ENCODE measurements around the gene C5AR1. TPM values are rescaled to one million over a fixed set of nuclear protein-coding genes. Genes with fewer than 3 reads are reported as not detected.

Gene C5AR1
- total RNA-seq, 4 donors from 2014 or later, result 5.0 to 34.5 (median 12.7) TPM

DNA sequence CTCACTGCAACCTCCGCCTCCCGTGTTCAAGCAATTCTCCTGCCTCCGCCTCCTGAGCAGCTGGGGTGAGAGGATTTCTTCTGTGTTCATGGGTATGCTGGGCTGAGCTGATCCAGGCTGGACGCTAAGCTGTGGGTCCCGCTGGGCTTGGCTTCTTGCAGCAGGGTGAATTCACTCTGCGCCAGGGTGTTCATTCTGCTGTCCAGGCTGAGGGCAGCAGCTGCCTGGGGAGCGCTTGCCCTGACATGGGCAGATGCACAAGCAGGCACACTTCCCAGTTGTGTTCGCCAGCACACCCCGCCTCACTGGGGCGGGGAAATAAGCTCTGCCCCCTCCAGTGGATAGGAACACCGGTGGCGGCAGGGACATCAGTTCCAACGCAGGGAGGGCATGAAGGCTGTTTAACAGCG, 42.3 kb upstream of the C5AR1 start:
- Histone ChIP-seq H3K36me3 (peaks cover 6 to 96% (median 25%) of the 10 kb centered on the region in 3 donors), H3K27me3 (no peaks in the 10 kb centered on the region), H3K4me3 (no peak overlapping the region), H3K9me3 (no peaks in the 10 kb centered on the region), H3K27ac (no peak overlapping the region), H3K4me1 (peaks cover 0 to 8% (median 1%) of the 10 kb centered on the region in 4 donors)
- TF ChIP-seq EP300 (IDR thresholded peaks at IDR 0.05), result no peak
- no peak for DNase-seq (ENCODE audit: low spot score in 2 of 2)
- 86% methylated on average over 13 to 14 of the region's 14 CpGs for WGBS, 2 donors

- Histone ChIP-seq H3K9me3 (no peaks in the 10 kb centered on the region), H3K27ac (no peak overlapping the region), H3K36me3 (peaks cover 6 to 89% (median 25%) of the 10 kb centered on the region in 3 donors), H3K4me1 (peaks cover 0 to 14% (median 5%) of the 10 kb centered on the region in 4 donors), H3K27me3 (no peaks in the 10 kb centered on the region), H3K4me3 (no peak overlapping the region)
- 92 to 99% methylated on average over 6 of the region's 6 CpGs for WGBS, 2 donors
- DNase-seq (ENCODE audit: low spot score in 2 of 2), result no peak
- no peak for TF ChIP-seq POLR2A (IDR thresholded peaks at IDR 0.05)
- TF ChIP-seq EP300 (IDR thresholded peaks at IDR 0.05), result no peak
- TF ChIP-seq, protein P1, sequence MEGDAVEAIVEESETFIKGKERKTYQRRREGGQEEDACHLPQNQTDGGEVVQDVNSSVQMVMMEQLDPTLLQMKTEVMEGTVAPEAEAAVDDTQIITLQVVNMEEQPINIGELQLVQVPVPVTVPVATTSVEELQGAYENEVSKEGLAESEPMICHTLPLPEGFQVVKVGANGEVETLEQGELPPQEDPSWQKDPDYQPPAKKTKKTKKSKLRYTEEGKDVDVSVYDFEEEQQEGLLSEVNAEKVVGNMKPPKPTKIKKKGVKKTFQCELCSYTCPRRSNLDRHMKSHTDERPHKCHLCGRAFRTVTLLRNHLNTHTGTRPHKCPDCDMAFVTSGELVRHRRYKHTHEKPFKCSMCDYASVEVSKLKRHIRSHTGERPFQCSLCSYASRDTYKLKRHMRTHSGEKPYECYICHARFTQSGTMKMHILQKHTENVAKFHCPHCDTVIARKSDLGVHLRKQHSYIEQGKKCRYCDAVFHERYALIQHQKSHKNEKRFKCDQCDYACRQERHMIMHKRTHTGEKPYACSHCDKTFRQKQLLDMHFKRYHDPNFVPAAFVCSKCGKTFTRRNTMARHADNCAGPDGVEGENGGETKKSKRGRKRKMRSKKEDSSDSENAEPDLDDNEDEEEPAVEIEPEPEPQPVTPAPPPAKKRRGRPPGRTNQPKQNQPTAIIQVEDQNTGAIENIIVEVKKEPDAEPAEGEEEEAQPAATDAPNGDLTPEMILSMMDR (IDR thresholded peaks at IDR 0.05), result no peak
These were observed 41.6 kb upstream of the C5AR1 start for GRCh38 chr19:47268028-47268427.

DNA sequence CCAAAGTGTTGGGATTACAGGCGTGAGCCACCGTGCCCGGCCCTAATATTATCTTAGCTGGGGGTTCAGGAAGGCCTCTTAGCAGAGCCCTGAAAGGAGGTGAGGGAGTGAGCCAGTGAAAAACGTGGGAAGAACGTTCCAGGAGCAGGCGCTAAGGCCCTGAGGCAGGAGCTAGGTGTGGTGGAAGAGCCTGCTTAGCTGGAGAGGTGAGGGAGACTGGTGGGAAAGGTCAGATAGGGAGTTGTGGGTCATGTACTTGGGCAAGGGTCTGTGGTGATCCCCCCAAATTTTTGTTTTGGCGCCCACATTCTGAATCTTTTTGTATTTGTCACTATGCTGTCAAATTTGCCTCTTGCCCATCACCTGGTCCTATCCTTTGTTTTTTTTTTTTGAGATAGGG, 40.1 kb upstream of the C5AR1 start:
- H3K9me3 ChIP-seq, result no peaks in the 10 kb centered on the region
- H3K36me3 ChIP-seq, result peaks cover 6 to 74% (median 19%) of the 10 kb centered on the region in 3 donors
- no peak overlapping the region for H3K4me3 ChIP-seq
- DNase-seq (ENCODE audit: low spot score in 2 of 2), result no peak
- WGBS, 2 donors, result 90 to 91% methylated on average over 7 of the region's 7 CpGs
- no peaks in the 10 kb centered on the region for H3K27me3 ChIP-seq
- no peak overlapping the region for H3K27ac ChIP-seq
- TF ChIP-seq POLR2A (IDR thresholded peaks at IDR 0.05) (no peak), EP300 (IDR thresholded peaks at IDR 0.05) (no peak)
- TF ChIP-seq, protein P1 (IDR thresholded peaks at IDR 0.05), result no peak
- H3K4me1 ChIP-seq, result peaks cover 0 to 16% (median 5%) of the 10 kb centered on the region in 4 donors

GRCh38 chr19:47270408-47270807, 39.3 kb upstream of the C5AR1 start:
- no peak overlapping the region for H3K4me3 ChIP-seq
- H3K27ac ChIP-seq, result no peak overlapping the region
- H3K27me3 ChIP-seq, result no peaks in the 10 kb centered on the region
- peaks cover 4 to 66% (median 11%) of the 10 kb centered on the region in 3 donors for H3K36me3 ChIP-seq
- H3K9me3 ChIP-seq, result no peaks in the 10 kb centered on the region
- peaks cover 0 to 22% (median 8%) of the 10 kb centered on the region in 4 donors for H3K4me1 ChIP-seq
- WGBS, 2 donors, result 93% methylated on average over 10 of the region's 10 CpGs
- TF ChIP-seq EP300 (IDR thresholded peaks at IDR 0.05) (no peak), POLR2A (IDR thresholded peaks at IDR 0.05) (no peak)
- TF ChIP-seq, protein P1 (IDR thresholded peaks at IDR 0.05), result no peak
- DNase-seq (ENCODE audit: low spot score in 2 of 2), result no peak

DNA sequence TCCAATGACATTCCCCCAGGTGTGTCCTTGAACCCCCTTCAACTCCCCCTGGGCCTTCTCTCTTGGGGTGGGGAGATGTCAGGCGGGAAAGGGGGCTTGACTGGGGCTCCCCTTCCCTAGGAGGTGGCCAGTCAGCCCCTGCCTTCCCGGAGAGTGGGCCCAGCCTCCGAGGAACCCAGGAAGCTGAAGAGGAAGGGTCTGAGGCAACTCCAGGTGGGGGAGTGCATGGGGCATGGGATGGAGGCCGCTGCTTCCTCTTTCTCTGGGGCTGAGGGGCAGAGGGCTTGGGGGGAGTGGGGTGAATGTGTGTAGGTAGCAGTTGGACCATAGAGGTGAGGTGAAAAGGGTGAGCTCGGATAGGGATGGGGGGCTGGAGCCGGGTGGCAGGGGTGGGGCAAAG, 37.7 kb upstream of the C5AR1 start:
- H3K36me3 ChIP-seq, result peaks cover 0 to 50% (median 7%) of the 10 kb centered on the region in 3 donors
- H3K27me3 ChIP-seq, result no peaks in the 10 kb centered on the region
- no peak for TF ChIP-seq EP300 (IDR thresholded peaks at IDR 0.05)
- TF ChIP-seq, protein P1 (IDR thresholded peaks at IDR 0.05), result no peak
- no peak for TF ChIP-seq POLR2A (IDR thresholded peaks at IDR 0.05)
- H3K4me1 ChIP-seq, result peaks cover 0 to 35% (median 18%) of the 10 kb centered on the region in 4 donors
- 61 to 75% methylated on average over 6 of the region's 6 CpGs for WGBS, 2 donors
- no peak overlapping the region for H3K4me3 ChIP-seq
- DNase-seq (ENCODE audit: low spot score in 2 of 2), result no peak
- H3K27ac ChIP-seq, result peak overlapping the region in 3 of 4 donors; percentile 99 to 100 (median 100)
- no peaks in the 10 kb centered on the region for H3K9me3 ChIP-seq
